DOHH2 (cell line): ENCODE data around the gene STON2.

ENCODE experiments used
- CTCF ChIP-seq: fragments of 200-600 bp; sonication (generic); IDR thresholded peaks from one replicate; pipeline ENCODE4 v1.5.1; 2014; ENCODE audit warnings: antibody characterized with exemption, mild to moderate bottlenecking, low read depth, low read length; ENCODE audit not compliant: poor library complexity, severe bottlenecking
- EZH2phosphoT487 ChIP-seq: fragments of 200-600 bp; sonication (generic); IDR thresholded peaks from 2 replicates; pipeline ENCODE4 v1.6.1; 2017; ENCODE audit warnings: borderline replicate concordance, mild to moderate bottlenecking, antibody characterized with exemption, low read length, moderate library complexity, mixed read lengths

- no peak for TF ChIP-seq CTCF
- TF ChIP-seq EZH2phosphoT487, result no peak
Measured at GRCh38 chr14:81367563-81367962, 32.6 kb downstream of the STON2 start.
